ENCODE data around the gene VWA8.
A peak's percentile ranks its signal among the peaks of the same experiment; 100 is the strongest.

Gene VWA8

DNA sequence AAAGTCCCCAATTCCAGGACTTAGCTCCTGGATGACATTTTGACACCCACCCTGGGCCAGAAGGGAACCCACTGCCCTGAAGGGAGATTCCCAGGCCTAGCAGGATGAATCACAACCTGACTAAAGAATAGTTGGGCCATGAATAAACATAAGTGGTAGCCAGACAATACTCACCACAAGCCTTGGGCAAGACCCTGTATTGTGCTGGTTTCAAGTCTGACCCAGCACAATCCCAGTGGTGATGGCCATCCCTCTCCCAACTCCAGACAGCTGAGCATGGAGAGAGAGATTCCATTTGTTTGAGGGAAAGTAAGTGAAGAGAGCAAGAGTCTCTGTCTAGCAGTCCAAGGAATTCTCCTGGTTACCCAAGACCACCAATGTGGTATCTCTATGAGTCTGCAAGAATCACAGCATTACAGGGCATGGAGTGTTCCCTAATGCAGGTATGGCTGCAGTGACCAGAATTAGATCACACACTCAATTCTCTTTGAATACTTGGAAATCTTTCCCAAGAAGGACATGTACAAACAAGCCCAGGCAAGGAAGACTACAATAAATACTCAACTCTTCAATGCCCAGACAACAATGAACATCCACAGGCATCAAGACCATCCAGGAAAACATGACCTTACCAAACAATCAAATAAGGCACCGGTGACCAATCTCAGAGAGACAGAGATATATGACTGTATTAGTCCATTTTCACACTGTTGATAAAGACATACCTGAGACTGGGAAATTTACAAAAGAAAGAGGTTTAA is 158.0 kb downstream of the VWA8 start:
- peak; percentile 87 for DNase-seq (ENCODE audit: low spot score)

DNA sequence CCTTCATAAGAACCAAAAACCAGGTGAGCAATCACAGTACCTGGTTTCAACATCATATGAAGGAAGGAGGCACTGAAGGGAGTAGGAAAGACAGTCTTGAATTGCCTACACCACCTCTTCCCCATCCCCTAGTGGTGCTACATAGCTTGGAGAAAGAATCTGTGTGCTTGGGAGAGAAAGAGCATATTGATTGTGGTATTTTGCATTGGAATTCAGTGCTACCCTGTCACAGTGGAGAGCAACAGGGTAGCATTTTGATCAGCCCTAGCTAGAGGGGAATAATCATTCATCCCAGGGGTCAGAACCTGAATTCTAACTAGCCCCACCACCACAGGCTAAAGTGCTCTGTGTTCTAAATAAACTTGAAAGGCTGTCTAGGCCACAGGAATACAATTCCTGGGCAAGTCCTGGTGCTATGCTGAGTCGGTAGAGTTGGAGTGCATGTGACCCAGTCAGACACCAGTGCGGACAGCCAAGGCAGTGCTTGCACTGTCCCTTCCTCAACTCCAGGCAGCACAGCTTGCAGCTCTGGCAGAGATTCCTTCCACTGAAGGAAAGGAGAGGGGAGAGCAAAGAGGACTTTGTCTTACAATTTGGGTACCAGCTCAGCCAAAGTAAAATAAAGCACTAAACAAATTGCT is 158.7 kb downstream of the VWA8 start:
- DNase-seq (ENCODE audit: low spot score), result no peak

- no peak for DNase-seq (ENCODE audit: low spot score)
Measured at GRCh38 chr13:41791056-41791455, 169.9 kb downstream of the VWA8 start.

DNA sequence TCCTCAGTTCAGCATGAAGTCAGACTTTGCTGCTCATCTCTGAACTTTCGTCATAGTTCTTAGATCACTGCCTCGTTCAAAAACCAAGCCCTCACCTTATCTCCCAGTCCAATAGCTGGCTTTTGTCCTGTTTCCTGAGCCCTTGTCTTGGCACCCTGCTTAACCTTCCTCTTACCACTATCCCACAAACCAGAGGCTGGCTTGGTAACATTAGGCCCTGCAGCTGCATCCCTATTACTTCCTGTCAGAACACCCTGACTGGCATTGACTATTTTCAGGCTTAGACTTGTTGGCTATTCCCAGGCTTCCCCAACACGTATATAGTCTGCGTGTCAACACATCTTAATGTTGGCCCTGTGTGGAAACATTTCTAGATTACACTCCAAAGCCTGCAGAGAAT is 172.4 kb downstream of the VWA8 start:
- no peak for DNase-seq (ENCODE audit: low spot score)

DNA sequence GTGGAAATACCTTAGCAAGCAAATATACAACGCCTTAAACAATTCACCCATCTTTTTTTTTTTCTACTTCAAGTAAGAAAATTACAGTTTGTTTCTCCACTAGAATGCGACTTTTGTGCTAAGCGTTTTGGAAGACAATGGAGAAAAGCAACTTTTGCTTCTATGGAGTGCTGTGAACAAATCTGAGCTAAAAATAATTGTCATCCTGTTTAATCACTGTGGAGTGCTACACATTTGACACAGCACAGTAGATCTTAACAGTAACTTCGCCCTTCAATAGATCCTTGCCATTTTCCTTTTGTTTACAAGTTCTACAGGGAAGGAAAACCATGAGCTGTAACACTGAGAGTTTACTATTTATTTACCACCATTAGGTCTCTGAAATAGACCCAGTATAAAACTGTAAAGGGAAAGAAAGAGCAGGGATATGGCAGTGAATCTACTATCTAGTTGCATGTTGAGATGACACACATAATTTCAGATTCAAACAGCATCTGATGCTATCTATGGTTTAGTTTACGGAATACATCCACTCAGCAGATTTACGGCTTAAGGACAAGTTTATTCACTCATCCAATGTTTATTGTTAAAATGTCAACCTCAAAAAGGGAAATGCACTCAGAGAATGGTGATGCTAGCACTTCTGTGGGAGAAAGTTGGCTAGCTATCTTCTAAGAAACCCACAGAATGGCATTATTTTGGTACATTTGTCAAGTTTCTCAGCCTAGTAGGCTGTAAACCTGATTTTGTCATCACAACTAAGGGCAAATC is 175.3 kb downstream of the VWA8 start:
- no peak for DNase-seq (ENCODE audit: low spot score)

GRCh38 chr13:41782086-41782485 is 178.8 kb downstream of the VWA8 start:
- no peak for DNase-seq (ENCODE audit: low spot score)

GRCh38 chr13:41780715-41781706 is 179.9 kb downstream of the VWA8 start:
- DNase-seq (ENCODE audit: low spot score), result peak; percentile 81

GRCh38 chr13:41775251-41775650 is 185.7 kb downstream of the VWA8 start:
- DNase-seq (ENCODE audit: low spot score), result no peak

DNA sequence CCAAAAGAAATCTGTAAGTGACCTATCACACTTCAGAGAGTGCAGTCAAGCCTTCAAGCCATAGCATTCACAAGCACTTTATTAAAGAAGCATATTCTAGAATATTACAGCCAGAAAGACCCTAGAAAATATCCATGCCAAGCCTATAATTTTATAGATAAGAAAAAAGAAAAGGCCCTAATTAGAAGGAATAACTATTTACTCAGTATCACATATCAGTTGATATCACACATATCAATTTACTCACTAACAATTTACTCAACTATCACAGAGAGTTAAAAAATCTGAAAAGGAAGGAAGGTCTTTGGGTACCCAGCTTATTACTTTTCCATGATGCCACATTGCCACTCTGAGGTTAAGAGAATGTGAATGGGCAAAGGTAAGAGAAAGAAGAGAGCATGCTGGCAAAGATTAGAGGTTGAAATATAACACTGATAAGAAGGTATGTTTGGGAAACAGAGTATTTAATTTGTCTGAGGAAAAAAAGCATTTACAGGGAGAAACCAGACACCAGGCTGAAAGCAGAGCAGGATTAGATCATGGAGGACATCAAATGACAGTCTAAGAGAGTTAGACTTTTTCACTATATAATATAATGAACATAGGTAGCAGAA is 186.2 kb downstream of the VWA8 start:
- no peak for DNase-seq (ENCODE audit: low spot score)

DNA sequence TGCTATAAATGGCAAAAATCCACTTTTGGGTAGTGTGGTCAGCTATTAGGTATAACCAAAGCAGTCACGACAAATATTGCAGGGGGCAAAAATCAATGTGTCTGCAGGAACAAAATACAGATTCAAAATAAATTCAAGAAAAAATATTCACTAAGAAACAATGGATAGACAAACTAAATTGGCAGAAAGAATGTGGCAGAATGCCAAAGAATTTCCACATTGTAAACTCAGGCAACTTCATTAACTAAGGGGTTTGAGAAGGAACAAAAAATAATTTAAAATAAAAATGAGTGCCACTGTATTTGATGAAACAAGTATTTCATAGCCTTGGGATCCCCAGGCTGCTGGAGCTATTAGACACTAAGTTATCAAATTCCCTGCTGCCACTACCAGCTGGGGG is 193.1 kb downstream of the VWA8 start:
- no peak for DNase-seq (ENCODE audit: low spot score)

- no peak for DNase-seq (ENCODE audit: low spot score)
Measured at GRCh38 chr13:41766439-41766838, 194.5 kb downstream of the VWA8 start.

GRCh38 chr13:41765813-41766212 is 195.1 kb downstream of the VWA8 start:
- no peak for DNase-seq (ENCODE audit: low spot score)

- no peak for DNase-seq (ENCODE audit: low spot score)
Measured at GRCh38 chr13:41765020-41765419, 195.9 kb downstream of the VWA8 start.

DNA sequence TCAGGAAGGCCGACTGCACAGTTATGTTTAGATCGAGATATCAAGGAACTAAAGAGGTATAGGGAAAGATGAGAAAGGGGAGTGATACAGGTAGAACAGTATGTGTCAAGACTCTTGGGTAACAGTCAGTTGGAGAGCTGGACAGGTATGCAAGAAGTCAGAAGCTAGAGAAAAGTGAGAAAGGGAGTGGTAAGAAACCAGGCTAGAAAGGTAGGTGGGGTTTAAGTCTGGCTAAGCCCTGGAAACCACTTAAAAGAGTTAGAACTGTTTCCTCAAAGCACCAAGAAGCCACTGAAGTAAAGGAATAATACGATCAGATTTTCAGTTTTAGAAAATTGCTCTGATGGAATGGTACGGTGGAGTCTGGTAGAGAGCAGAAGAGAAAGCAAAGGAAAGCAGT is 196.4 kb downstream of the VWA8 start:
- DNase-seq (ENCODE audit: low spot score), result no peak

DNA sequence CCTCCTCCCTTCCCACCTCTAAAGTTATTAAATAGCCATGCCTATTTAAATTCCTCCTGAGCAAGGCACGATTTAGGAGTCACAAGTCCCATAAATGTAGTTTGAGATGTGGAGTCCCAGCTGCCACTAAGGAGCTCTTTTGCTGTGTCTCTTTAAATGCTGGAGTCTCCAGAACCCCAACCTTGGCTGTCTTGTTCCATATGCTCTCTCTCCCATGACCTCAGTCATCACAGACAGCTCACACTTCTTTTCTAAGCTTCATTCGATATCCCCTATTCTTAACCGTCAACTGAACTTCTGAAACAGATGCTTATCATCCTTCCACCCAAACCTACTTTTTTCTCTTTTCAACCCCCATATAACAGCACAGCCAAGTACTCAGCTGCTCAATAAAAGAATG is 197.1 kb downstream of the VWA8 start:
- DNase-seq (ENCODE audit: low spot score), result no peak

DNA sequence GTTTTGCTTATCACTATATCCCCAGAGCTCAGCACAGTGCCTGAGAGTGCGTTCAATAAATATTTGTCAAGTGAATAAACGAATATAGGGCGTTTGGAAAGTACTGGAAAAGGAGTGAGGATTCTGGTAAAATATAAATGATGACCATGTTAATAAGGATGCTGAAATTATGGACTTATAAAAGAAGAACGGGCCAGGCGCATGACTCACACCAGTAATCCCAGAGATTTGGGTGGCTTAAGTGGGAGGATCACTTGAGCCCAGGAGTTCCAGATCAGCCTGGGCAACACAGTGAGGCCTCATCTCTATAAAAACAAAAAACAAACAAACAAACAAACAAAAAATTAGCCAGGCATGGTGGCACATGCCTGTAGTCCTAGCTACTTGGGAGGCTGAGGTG is 198.1 kb downstream of the VWA8 start:
- DNase-seq (ENCODE audit: low spot score), result no peak

- no peak for DNase-seq (ENCODE audit: low spot score)
Measured at GRCh38 chr13:41756198-41756880, 204.6 kb downstream of the VWA8 start.

- DNase-seq (ENCODE audit: low spot score), result no peak
Measured at GRCh38 chr13:41751734-41752445, 209.0 kb downstream of the VWA8 start.

DNA sequence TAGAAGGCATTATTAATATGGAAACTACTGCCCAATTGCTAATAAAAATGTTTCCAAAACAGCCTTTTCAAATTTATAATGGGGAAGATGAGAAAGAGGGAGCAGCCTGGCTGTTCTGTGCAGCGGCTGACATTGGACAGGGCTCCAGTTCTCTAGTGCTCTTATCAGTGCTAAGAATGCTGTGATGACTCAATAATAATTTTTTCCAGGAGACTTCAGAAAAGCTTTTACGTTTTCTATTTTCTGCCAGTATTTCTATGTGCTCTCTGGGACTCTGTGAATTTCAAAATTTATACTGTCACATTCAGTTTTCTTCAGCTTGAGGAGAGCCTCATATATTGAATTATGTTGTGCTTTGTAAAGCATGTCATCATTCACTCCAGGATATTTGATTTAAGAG is 209.6 kb downstream of the VWA8 start:
- DNase-seq (ENCODE audit: low spot score), result no peak

GRCh38 chr13:41746259-41746658 is 214.7 kb downstream of the VWA8 start:
- DNase-seq (ENCODE audit: low spot score), result peak; percentile 60
